WI38 (cell line): Measurements from ENCODE around the gene B4GALT2.

Source experiments
- H3K4me3 ChIP-seq: 2 replicates; pipeline ENCODE4 v1.5.1; 2011; ENCODE audit warnings: low read depth, mild to moderate bottlenecking, control low read depth, low read length
- CTCF ChIP-seq: IDR thresholded peaks from 2 replicates; pipeline ENCODE4 v1.5.1; 2012; ENCODE audit warnings: low read depth, mild to moderate bottlenecking, control low read depth, low read length

B4GALT2 gene

DNA sequence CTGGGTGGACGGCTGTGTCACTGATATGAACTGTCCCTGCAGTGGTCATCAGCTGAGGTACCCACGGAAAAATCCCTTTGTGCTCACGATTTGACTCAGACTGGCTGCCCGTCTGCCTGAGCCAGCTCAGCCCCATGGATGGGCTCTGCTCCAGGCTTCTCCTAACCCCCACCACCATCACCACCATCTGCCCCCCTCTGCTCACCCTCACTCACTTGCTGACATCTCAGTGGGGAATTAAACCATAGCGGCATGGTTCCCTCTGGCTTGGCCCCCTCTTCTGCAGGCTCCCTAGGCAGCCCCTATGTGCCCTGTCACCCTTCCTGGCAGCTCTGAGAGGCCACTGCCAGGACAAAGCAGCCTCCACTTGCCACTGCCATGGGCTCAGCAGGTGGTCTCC lies 34.9 kb downstream of the B4GALT2 start:
- H3K4me3 ChIP-seq, result no peak overlapping the region
- no peak for TF ChIP-seq CTCF

DNA sequence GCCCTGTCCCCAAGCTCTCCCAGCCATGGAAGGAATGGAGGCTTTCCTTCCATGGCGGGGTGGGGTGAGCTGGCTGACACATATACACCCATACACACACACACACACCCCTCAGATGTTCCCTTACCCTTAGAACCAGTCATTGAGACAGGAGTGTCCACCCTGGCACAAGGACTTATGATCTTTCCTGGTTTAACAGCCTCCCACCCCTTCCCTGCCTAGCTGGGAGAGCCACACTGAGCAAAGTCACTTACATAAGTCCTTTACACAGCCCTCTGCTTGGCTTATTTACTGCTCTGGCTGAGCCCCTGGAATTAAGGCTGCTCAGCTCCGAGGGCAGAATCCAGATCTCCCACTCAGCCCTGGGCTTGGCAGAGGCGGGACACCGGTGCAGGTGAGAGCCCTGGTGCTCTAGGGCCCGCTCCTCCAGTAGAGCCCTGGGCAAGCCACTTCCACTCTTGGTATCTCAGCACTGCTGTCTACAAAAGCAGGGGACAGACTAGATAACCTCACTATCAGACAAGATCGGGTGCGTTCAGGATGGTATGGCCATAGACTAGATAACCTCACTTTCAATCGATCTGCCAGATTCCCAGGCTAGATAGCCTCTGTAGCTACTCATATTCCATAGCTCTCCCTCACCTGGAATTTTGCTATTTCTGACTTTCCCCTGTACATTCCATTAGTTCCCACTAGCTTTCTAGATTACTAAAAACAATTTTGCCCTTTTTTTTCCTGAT lies 35.5 kb downstream of the B4GALT2 start:
- no peak for TF ChIP-seq CTCF

DNA sequence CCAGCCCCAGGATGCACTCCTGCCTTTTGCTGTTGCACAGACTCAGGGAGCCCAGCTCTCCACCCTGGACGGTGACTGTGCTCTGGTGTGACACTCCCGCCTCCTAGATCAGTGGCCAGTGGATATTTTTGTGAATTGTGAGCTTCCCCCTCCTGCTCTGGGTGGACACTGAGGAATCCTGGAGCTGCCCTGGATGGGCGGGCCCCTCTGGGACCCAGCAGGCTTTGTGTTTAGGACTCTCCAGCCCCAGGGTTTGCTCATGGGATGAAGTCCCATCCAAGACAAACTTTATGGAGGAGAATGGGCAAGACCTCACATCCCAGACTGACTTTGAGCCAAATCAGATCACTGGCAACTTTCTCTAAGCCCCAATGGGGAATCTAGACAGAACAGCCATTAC lies 36.2 kb downstream of the B4GALT2 start:
- no peak for TF ChIP-seq CTCF
- H3K4me3 ChIP-seq, result no peak overlapping the region

More for the DNA sequence above, 35.5 kb downstream of the B4GALT2 start:
- H3K4me3 ChIP-seq, result no peak overlapping the region

GRCh38 chr1:44016041-44016889 lies 37.3 kb downstream of the B4GALT2 start:
- no peak for TF ChIP-seq CTCF

GRCh38 chr1:44016890-44017400 lies 37.9 kb downstream of the B4GALT2 start:
- TF ChIP-seq CTCF, result no peak
- no peak overlapping the region for H3K4me3 ChIP-seq

More at GRCh38 chr1:44016041-44016889, 37.3 kb downstream of the B4GALT2 start:
- H3K4me3 ChIP-seq, result no peak overlapping the region

DNA sequence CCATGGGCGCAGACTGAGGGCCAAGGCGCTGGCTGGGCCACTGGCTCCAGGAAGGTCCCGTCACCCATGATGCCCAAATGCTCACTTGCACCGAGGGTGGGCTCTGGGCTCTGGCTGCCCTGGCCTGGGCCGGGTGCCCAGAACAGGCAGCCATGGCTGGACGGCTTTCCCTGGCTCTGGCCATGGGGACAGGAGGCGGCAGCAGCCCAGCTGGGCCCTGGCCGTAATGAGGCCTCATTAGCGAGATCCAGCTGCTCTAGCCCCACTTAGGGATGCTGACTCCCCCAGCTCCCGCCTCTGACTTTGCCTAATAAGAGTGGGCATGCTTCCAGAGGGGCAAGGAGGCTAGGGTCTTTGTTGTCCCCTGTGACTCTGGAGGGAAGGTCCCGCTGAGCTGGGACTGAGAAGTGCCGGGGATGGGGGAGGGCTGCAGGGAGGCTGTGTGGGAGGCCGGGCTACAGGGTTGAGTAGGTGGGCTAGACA lies 40.5 kb downstream of the B4GALT2 start:
- no peak overlapping the region for H3K4me3 ChIP-seq
- no peak for TF ChIP-seq CTCF
